GDM1 (cell line): ENCODE data around the gene GRIN1.
A peak's percentile ranks its signal among the peaks of the same experiment; 100 is the strongest.

Experiments
- DNase-seq: peaks from one replicate; lab custom pipeline; 2025; lab: John Stamatoyannopoulos, UW

The GRIN1 gene

GRCh38 chr9:137178939-137179630, 40.1 kb downstream of the GRIN1 start:
- no peak for DNase-seq

GRCh38 chr9:137179761-137180160, 40.8 kb downstream of the GRIN1 start:
- no peak for DNase-seq

DNA sequence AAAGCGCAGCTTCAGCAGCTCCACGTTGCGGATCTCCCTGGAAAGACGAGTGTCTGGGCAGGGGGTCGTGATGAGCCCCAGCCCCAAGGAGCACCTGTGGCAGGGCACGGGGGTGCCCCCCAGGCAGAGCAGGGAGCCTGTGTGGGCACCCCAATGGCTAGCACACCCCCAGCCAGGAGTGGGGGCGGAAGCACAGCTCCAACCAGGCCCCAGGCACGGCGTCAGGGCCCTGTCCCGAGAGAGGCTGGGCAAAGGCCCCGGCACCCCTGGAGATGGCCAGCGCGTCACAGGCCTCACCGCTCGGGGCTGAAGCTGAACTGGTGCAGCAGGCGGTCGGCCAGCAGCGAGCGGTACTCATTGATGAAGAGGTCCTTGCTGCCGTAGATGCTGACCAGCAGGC, 41.5 kb downstream of the GRIN1 start:
- no peak for DNase-seq

DNA sequence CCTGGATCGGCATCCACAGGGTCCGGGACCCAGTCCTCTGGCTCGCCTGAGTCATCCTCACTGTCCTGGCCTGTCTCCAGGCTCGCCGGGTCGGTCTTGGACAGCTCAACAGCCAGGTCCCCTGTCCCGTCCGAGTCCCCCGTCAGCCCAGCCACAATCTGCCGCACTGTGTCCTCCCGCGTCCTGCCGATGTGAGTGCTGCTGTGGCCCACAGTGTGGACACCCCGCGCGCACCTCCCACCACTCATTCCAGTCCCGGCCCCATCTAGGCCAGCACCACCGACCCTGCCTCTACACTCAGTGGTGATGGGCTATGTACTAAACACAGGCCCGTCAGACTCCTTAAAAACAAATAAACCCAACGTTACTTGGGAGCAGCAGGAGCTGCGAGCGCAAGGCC, 42.7 kb downstream of the GRIN1 start:
- DNase-seq, result no peak

DNA sequence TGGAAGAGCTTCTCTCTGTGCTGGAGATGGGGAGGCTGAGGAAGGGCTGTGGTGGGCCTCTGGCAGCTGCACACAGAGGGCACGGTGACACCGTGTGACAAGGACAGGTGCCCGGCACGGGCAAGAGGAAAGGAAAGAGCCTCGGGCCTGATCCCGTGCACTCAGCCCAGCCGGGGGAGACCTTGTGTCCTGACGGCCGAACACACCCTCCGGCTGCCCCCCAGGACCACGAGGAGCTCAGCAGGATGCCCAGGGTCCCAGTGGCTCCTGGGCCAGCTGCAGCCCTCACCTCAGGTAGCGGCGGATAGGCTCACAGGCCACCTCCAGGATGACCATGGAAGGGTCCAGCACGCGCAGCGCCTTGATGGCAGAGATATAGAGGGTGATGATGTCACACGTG, 43.9 kb downstream of the GRIN1 start:
- DNase-seq, result no peak

- no peak for DNase-seq
Observed at GRCh38 chr9:137183980-137184595, 45.1 kb downstream of the GRIN1 start.

DNA sequence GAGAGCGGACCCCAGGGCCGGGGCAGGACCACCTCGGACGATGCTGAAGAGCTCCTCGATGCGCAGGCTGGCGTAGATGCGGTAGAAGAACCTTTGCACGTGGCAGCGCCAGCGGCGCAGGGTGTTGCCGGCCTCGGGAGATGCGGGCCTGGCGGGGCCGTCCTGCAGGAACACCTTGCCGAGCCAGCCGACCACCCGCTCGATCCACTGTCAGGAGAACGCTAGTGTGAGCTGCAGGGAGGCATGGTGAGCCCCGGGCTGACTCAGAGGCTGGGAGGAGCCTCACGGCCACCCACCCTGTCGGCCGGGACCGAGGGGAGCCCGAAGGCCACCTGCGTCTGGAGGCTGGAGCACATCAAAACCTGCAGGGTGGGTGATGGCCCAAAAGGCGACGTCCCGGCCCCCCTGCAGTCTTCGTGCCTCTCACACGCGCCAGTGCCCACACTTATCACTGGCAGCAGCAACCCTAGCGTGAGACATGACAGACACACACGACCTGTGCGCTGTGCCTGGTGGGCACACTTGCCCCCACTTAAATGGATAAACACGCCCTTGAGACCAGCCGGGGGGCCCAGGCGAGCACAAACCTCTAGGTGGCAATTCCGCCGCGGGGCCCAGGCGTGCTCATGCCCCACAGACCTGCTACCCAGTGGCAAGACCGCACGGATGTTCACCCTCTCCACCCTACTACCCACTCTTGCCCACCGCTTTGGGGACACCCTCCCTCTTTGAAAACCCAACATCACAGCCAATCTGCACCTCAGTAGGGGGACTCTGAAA, 46.1 kb downstream of the GRIN1 start:
- no peak for DNase-seq

DNA sequence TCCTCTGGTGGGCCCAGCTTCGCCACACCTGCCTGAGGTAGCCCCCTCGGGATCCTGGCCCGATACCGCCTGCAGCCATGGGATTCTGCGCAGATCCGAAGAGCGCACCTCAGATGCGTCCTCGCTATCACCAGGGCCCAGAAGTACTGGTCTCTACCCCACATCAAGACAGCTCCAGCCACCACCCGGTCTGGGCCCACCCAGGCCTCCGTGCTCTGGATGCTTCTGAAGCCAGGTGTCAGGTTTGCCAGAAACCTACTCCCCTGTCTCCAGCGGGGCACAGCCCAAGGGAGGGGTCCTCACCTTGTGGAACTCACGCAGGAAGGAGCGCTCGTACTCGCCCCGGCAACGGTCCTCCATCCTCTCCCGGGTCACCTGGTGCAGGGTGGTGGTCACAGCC, 47.0 kb downstream of the GRIN1 start:
- DNase-seq, result no peak

DNA sequence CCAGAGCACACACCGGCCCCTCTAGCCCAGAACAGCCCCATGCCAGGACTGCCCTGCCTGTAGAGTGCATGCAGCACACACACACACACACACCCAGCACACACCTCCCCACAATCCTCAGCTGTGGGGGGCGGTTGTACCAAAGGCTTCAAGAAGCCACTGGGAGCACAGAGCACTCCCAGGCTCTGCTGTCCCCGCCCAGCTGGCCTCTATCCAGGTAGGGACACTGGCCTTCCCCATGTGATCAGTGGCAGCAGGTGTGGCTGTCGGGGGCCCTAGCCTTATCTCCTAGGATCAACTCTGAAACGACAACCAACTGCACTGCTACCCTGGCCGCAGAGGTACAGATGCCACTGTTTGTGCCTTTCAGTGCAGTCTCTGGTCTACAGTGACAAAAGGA, 47.4 kb downstream of the GRIN1 start:
- no peak for DNase-seq

DNA sequence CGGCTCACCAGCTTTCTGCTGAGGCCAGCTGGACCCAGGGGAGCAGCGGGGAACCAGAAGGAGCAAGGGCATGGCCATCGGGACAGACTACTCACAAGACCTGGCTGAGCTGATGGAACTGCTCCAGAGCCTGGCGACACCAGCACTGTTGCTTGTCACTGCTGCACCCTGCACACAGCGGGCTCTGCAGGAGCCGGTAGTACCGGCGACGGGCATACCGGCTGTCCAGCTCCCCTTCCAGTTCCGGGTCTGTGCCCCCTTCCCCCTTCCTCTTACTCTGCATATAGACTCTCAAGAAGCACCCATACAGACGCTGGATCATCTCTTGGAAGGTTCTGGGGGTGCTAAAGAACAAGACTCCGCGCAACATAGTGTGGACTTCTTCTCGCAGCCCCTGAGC, 48.4 kb downstream of the GRIN1 start:
- no peak for DNase-seq

- no peak for DNase-seq
Observed at GRCh38 chr9:137188086-137188489, 49.1 kb downstream of the GRIN1 start.

DNA sequence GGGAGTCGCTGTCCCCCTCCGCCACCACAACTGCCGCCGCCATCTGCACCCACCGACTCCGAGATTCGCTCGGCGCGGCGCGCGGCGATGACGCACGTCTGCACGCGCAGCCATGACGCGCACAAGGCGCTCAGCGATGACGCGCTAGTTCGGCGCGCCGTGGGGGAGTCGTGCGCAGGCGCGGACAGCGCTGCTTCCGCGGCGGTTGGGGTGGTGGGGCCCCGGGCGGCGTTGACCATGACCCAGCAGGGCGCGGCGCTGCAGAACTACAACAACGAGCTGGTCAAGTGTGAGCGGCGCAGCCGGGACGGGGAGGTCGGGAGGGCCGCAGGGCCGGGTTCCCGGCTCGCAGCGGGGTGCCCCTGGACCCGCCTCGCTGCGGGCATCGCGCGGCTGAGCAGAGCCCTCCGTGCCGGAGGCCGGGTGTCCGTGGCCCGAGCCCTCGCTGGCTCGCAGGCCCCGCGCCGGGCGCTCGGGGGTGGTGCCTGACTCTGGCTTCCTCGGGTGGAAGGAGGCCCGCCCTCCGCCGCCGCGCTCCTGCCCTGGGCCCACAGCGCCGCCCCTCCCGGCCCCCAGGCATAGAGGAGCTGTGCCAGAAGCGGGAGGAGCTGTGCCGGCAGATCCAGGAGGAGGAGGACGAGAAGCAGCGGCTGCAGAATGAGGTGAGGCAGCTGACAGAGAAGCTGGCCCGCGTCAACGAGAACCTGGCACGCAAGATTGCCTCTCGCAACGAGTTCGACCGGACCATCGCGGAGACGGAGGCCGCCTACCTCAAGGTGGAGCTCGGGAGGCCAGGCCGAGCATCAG, 49.7 kb downstream of the GRIN1 start, which contains the start of the genes ANAPC2 and SSNA1:
Gene ANAPC2, minus strand, starts transcription at position 71 of the 807 bp plus-strand sequence. Its CDS starts 28 bp downstream, at position 43.
Gene SSNA1, plus strand, starts transcription at position 187 of the 807 bp plus-strand sequence. Its CDS starts 51 bp downstream, at position 238.
- peak; percentile 92 for DNase-seq

DNA sequence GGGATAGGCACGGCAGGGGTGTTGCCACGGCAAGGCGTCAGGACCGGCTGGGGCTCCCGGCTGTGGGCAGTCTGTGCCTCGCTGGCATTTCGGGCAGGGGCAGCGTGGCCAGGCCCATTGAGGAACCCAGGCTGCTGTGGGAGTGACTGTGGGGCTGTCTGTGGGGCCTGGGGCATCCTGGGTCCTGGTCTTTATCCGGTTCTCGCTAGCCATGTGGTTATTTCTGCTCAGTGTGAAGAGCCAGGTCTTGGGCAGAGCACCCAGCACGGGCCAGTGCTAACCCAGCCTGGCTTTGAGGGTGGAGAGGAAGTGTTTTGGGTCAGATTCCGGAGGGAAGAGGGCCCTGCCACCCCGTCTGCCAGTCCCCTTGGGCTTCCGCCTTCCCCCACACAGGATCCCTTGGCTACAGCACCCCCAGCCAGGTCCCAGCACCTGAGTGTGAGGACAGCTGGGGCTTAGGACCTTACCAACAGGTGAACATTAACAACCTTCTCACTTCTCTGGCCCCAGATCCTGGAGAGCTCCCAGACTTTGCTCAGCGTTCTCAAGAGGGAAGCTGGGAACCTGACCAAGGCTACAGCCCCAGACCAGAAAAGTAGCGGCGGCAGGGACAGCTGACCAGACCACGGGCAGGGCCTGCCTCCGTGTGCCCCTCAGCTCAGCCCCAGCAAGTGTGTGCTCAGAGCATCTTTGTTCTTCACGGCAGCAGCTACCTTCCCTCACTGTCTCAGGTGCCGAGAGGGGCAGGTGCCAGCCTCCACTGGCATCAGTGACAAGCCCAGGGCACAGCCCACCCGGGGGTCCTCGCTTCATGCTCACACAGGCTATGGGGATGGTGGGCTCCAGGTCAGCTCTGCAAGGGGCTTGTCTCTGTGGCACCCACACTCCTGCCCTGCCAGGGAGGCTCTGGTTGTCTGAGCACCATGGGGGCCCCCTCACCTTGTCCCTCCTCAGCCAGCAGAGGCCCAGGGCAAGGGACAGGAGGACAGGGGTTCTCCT, 50.6 kb downstream of the GRIN1 start:
- no peak for DNase-seq

- no peak for DNase-seq
Observed at GRCh38 chr9:137190315-137190856, 51.4 kb downstream of the GRIN1 start.

DNA sequence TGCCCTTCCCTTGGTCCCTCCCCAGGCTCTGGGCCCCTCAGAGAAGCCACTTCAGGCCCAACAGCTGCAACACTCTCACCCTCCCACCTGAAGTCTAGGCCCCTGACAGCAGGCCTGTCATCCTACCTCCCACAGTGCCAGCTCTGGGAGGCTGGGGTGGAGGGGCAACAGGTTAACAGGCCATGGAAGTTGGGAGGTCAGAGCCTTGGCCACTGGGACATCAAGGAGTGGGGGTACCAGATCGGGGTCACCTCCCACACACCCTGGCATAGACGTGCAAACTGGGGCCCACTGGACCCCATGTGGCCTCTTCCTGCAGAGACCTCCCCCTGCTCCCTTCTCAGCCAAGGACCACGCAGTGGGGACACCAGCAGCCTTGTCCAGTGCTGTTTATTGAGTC, 52.3 kb downstream of the GRIN1 start:
- no peak for DNase-seq

- no peak for DNase-seq
Observed at GRCh38 chr9:137191691-137192447, 52.9 kb downstream of the GRIN1 start.

DNA sequence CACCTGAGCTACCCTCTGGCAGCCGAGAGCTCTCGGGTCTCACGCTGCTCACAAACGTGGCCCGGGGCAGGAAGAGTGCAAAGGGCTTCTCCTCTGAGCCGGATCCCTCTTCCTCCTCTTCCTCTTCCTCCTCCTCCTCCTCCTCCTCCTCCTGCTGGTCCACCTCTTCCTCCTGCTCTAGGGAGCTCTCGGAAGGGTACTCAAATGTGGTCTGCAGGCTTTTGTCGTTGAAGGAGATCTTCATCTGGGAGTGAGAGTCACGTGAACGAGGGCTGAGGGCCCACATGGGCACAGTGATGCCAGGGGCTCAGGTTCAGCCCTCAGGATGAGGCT, 53.5 kb downstream of the GRIN1 start:
- no peak for DNase-seq

- DNase-seq, result no peak
Observed at GRCh38 chr9:137192859-137193258, 53.9 kb downstream of the GRIN1 start.

DNA sequence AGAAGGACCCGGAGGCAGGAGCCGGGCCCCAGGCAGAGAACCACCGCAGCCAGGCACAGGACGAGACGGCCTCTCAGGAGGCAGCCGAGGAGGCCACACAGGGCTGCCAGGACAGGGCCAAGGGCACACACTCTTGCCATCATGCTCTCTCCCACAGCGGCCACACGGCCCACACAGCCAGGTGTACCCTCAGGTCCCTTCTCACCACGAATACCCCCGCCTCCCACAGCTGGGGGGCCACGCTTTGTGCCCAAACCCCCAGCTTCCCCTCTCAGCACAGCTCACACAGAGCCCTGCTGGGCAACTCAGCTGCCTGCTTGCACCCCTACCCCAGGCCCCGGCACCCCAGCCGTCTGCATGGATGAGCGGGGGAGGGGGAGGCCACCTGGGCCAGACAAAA, 54.8 kb downstream of the GRIN1 start:
- DNase-seq, result no peak

DNA sequence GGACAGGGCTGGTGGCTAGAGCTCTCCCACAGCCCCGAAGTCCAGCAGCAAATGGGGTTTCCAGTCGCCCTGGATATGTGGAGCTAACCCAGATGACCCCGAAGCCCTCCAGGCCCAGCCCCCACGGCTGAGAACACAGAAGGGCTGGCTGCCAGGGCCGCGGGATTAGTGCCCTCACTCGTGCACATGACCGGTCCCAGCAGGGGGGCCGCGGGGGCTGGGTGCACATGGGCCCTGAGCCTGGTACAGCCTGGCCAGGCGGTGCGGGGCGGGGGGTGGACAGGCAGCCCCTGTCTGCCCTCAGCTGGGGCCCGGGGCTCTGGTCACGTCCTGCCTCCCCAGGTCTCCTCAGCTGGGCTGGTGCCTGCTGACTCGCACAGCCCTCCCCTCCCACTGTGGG, 55.4 kb downstream of the GRIN1 start:
- no peak for DNase-seq
